GM20431 (cell line): Measurements from ENCODE around the gene MBP.

Experiments used
- in situ Hi-C: fragments of 300-500 bp; cut with MseI, MboI; formaldehyde crosslinking; loops from one replicate; pipeline ENCODE4 v1.15.0; 2020; ENCODE audit warnings: low sequenced_read_pairs; ENCODE audit not compliant: unreplicated experiment

The MBP gene

DNA sequence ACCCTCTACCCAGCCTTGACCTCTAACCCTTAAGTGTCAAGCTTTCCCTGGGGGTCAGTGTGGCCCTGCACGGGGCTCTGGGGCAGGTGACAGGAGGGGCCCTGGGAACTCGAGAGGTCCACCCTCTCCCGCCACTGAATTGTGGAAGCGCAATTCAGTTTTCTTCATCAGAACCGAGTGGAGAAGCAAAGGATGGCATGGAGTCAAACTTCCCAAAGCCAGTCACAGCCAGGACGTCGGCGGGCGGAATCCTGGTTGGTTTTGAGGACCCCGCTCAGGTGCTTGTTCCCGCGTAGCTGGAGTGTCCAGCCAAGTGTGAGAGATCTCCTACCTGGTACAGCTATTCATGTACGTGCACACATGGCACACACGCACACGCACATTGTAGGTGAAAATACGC is 62.0 kb downstream of the MBP start:
- in situ Hi-C loops = no loop called here

DNA sequence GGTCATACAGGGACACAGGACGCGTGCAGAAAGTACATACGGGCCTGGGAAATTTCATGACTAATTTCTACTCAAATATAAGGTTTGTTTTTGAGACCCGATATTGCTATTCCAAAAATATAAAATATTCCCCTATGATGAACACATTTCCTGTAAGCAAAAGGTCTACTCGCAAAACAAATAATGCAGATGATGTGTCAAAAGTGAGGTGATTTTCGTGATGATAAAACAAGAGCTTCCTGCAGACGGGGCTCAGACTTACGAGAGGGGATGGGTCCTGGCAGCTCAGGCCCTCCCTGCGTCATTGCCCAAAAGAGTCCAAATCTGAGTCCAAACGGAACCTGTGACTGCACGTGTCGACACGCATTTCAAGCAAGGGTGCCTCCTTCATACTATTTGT is 62.7 kb downstream of the MBP start:
- in situ Hi-C loops = no loop called here

DNA sequence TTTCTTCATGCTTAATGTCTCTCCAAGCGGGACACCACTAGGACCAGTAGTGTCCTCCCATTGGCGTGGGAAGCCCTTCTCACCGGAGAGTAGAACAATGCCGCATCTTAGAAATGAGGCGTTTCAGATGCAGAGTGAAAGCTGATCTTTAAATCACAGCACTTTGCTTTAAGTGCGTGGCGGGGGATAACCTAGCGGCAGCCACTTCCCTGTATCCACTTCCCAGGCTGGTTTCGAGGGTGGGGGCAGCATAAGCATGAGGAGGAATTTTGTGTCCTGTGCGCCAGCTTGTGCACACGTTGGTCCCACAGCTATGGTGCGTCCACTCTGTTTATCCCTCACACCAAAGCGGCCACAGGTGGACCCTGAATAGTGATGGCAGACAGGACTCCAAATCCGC is 63.1 kb downstream of the MBP start:
- in situ Hi-C loops = no loop called here

DNA sequence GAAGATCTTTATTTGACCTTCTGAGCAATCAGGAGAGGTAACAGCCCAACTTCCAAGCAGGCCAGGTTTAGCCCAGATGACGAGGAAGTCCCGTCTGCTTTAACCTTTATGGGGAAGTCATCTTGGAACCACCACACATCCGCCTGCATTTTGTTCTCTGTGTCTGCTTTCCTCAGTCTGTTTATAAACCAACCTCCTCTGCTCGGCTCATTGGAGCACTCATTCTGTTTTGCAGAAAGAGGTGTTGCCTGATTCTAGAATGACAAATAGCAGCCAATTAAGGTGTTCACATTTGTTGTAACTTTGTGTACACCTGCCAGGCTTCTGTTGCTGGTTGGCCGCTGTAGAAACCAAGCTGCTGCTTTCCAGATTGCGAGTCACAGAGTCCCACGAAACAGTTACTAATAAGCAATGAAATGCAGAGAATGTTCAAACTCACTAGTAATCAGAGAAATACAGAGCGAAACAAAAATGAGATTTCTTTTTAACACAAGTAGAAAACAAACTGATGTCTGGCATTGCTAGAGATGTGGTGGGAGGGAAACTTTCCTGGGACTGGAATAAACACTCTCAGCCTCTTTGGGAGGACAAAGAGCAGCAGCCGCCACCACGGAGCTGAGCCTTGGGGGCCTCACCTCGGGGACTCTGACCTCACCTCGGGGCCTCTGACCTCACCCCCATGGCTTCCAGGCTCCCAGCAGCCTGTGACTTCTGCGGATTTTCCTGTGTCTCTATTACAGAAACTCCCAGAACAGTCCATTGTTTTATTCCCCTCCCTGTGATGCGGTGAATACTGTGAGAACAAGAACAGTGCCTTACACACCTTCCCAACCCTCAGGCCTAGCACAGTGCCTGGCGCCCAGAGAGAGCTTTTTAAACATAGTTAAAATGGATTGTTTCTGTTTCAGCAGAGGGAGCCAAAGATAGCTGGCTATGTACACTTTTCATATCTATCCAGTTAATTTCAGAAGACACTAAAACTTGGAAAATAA is 64.0 kb downstream of the MBP start:
- in situ Hi-C loops = no loop called here

DNA sequence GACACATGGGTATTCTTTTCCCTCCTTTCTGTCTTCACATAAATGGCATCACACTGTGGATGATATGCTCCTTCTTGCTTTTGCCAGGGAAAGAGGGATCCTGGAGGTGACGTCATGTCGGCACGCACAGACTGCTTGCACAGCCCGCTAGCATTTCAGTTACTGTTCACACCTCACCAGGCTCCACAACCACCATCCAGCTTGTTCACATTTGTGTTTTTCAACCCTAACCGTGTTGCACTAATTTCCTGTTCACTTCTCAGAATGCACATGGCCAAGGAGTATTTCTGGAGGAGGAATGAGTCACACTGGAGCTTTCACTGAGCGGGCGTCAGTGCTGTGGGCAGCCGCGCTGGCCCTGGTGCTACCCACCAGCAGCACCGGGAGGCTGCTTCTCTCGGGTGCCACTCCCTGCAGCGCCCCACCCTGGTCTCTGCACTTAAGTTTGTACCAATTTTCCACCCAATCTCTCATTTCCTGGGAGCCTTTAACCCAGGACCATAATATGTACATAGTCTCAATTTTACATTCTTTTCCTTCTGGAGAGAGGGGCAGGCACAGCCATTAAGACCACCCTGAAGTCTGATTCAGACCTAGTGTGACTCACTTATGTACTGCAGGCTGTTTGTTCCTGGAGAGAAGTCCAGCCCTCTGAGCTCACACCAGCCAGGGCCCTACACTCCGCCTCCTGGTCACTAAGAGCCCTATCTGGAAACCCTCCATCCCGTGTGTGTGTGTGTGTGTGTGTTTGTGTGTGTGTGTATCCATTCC is 65.1 kb downstream of the MBP start:
- in situ Hi-C loops = no loop called here

DNA sequence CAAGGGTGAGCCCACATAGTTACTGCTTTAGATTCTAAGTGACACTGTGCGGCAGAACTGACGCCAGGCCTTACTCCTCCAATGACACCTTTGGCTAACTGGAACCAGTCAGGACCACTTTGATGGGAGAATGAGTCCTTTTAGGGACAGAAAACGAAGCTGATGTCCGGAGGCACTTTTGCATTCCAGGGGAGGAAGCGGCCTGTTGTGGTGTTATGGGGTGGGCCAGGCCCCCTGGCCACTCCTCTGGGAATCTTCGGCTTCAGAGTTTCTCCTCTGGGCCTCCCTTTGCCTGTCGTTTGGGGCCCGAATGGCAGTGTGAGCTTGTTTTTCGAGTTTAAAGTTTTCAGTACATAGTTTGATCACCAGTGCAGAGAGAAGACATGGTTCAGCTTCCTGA is 65.9 kb downstream of the MBP start:
- in situ Hi-C loops = no loop called here

DNA sequence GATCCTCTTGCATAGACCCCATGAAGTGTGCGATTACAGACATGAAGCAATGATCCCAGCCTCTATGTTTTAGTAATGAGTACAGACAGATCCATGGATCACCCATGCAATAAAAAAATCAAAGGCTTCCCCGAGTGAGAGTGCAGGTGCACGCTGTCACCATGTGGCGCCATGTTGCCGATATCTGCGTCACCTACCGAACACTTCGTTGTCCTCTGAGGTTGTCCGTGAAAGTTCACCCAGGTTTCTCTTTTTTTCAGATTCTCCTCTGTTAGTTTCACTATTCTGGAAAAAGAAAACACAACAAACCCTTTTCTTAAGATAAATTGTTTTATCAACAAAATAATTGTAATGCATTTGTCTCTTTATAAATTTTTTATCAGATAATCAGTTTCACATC is 66.5 kb downstream of the MBP start:
- in situ Hi-C loops = no loop called here

DNA sequence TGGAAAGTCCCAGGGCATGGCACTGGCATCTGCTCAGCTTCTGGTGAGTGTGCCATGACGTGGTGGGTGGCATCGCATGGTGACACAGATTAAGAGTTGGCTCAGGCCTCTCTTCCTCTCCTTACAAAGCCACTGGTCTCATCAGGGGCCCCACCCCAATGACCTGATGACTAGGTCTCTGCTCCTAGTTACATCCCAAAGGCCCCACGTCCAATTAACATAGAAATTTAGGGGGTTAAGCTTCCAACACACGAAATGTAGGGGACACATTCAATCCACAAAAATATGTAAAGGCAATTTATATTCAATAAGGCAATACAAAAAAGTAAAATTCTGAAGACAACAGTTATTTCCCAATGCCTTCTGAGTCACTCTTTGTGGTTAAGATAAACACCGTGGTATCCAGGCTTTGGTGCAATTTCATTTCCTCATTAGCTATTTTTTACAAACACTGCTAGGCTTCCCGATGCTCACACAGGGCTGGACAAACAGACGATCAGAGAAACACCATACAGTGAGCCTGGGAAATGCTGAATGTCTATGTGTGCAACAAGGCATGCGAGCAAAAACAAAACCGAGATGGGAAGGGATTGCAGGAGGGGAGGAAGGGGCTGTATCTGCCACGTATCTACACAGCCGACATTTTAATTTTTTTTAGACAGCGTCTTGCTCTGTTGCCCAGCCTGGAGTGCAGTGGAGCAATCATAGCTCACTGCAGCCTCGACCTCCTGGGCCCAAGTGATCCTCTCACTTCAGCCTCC is 67.2 kb downstream of the MBP start:
- in situ Hi-C loops = no loop called here

DNA sequence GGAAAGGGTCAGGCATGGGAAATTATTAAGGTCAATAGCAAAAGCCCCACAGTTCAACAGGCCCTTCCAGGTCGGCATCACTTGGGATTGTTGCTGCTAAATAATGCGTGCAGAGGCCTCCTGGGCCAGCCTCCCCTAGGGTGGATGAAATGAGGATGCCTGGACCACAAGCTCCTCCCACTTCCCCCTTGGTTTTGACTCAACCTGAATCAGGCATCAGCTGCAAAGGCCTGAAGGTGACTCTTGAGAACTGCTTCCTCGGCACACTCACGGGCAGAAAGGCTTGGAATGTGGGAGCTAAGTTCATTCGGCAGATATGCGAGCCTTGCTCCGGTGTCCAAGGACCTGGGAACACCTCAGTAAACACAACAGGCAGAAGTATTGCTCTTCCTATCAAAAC is 69.3 kb downstream of the MBP start:
- in situ Hi-C loops = no loop called here

DNA sequence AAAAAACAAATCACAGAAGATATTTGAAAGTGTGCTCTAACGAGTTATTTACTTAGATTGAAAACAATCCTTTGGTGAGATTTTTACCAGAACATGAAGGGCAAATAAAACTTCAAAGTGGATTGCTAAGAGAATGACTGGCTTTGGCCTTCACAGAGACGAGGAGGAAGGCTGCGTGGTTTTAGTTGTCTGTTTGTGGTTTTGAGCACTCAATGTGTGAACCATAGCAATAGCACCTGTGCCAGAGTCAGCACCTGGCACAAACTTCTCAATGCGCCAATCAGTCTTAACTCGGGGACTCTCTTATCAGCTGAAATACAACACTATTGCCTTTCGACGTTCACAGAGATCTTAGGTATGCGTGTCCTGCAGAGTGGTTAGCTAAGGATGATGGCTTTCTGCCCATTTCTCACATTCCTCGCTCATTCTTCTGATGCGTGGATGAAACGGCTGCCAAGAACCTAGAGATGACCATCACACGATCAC is 70.0 kb downstream of the MBP start:
- in situ Hi-C loops = no loop called here

DNA sequence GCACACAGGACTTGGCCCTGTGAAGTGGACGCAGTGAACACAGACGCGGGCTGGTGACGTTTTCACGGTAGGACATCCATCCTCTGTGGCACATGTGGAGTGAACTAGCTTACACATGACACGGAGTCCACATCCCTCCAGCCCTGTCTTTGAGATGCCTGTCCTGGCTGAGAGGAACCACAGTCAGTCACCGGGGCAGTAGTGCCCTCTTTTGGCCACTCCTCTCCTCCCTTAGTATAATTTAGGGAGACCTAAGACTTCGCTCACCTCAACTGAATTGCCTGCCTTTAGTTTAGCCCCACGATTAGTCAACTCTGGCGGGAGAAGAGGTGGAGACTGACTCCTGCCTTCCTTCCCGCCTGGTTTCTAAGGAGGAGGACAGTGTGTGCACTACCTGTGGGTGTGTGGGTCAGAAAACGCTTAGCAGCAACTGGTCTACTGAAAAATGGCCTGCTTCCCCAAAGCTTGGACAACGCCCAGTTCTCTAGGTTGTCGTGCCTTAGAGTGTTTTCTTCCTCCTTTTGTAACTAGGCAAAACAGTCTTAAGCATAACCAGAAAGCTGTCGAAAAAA is 70.6 kb downstream of the MBP start:
- in situ Hi-C loops = no loop called here

DNA sequence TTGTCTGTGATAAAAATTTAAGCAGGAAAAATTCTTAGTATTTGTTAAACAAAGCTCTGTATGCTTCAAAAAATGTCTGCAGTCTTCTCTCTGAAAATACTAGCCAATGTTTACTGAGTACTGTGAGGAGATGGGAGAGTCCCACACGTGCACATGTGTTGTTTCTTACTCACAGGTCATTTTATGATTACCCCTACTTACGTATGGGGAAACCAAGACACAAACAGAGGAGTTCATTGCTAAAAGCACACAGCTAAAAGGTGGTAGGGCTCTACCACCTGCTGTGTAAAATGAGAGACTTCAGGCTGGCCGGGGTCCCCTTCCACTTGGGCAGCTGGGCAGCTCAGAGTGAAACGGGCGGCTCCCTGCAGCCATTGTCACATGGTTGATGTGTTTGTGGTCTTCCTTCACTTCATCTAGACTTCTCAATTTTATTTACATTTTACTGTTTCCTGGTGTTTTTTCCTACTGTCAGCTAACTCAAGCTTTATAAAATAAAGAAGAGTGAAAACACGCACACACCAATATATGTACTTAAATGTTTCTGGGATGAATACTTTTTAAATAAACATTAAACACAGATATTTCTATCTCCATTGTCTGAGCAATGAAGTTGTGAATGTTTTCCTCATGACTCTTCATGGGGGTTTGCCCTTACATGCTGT is 71.2 kb downstream of the MBP start:
- in situ Hi-C loops = no loop called here

DNA sequence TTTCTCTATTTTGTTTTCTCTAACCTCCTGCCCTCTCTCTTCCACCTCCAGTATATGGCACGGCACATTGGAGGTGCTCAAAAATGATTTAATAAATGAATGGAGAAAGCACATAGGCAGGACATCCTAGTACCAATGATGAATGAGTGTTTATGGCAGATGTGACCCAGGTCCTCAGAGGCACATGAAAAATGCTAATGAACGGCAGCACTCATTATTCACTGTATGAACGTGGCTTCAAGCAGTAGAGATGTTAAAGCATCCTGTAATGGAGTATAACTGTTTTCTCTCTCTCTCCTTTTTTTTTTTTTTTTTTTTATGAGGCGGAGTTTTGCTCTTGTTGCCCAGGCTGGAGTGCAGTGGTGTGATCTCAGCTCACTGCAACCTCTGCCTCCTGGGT is 72.4 kb downstream of the MBP start:
- in situ Hi-C loops = no loop called here

DNA sequence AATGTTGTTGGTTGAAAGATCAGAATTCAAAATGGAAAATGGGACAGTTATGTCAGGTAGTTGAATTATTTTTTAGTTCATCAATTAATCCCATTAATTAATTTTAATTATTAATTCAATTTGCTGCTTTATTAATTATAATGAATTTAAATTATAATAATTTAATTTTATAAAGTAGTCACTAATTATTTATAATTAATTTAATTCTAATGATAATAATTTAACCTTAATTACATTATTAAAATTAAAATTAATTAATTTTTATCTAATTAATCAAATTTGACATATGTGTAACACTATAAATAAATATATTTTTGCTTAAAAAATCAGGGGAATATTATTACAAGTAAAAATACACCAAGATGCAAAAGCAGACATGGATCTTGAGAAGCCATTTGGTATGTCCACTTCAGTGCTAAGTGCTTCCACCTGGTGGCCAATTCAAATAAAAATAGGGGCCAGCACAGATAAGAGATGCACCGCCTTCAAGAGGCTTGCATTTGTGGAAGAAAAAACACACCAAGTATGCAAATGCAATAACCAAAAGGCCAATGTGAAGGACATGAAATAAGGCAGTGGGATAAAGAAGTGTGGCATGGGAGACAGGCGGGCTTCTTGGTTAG is 73.2 kb downstream of the MBP start:
- in situ Hi-C loops = no loop called here

DNA sequence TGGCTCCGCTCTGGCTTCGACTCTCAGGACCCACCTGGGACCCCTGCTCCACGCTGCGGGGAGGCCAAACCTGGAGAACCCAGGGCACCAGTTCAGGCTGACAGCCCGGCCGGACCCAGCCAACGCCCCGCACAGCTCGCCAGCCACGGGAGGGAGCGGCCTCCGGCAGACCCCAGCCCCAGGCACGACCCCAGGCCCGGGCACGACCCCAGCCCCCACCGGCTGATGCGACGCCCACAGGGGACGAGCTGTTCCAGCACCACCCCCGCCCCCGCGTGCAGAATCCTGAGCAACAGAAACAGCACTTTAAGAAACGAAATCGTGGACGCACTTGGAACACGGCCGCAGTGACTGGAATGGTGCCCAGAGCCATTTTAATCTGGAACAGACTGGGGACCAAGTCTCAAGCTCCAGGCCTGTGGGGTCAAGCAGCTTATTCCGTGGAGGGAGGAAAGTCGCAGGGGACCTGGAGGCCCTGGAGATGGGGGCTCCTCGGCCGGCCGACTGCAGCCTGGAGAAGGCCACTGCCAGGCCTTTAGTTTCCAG is 74.2 kb downstream of the MBP start:
- in situ Hi-C loops = no loop called here

DNA sequence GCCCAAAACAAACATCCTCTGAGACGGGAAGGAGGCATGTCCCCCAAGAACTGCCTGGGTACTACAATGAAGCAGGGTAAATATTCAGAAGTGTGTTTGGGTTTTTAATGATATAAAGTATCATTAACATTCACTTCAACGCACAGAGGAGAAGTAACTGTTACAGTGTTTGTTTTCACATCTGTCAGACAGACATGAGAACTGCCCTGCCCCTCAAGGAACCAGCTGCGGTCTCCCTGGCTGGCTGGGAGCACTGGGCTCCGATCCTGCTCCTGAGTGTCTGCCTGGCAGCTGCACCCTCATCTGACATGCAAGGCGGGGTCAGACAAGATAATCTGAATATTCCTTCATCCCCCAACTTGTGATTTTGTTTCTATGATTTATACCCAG is 75.6 kb downstream of the MBP start:
- in situ Hi-C loops = no loop called here

DNA sequence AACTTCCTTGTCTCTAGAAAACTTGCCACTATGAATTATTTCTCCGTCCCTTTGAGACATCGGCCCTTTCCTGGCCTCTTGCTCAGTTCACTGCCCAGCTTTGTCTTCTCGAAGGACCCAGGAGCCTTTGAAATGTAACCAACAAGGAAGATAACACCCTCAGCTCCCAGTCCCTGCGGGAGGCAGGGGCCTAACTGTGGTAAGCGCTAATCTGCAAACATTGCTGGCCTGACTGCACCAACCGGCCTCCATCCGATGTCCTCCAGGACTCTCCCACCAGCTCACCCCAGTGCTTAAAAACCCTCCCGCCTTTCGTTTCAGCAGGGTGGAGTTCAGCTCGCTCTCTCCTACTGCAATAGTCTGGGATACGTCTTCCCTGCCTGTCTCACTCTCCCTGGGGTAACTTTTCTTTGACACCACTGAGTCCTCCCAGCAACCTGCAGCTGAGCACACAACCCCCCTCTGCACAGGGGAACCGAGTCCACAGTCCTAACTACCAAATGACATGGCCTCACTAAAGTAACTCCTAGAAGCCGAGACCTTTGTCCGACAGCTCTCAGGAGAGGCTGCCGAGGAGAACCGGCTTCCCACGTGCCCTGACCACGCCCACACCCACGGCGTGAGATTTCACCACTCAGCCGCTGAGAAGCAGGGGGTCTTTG is 76.1 kb downstream of the MBP start:
- in situ Hi-C loops = no loop called here
